Measurements from ENCODE around the gene USP21. TPM values are rescaled to one million over a fixed set of nuclear protein-coding genes. Genes with fewer than 3 reads are reported as not detected.

Gene USP21
- polyA plus RNA-seq, 1 of the 3 experiments (the other 2 are of a cell fraction) = 26.8 TPM

DNA sequence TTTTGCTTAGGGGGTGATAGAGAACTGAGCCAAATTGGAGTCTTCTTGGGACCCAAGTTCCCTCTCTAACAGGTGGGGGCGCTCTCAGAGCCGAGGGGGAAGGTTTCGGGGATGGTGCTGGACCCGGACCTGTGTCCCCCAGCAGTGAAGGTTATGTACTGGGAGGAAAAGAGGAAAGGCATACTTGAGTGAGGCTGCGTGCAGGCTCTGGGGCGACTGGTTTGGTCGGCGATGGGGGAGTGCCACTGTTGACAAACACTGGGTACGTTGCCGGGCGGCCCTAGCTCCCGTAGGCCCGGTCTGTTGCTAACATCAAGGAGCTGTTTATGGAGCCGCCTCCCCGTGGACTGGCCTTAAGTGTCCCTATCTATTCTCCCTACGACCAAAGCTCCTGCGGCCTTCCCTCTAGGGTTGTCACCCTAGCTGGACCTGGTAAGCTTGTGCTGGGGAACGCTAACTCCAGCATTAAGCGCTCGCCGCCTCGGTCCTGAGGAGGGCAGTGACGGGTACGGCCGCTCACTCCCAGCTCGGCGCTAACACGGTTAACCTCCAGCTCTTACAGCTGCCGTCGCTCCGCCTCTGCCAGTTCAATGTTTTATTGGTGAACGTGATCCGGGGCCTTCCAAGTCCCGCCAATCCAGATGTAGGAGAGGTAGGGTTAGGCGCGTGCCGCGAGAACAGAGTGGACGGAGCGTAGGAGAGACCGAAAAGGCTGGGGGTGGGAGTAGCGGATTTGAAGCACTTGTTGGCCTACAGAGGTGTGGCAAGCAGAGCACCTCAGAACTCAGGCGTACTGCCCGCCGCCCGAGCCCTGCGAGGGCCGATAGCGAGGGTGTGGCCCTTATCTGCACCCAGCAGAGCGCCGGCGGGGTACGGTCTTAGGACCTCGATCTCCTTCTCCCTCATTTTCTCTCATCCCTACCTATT is 6.7 kb downstream of the USP21 start, which contains the start of gene PPOX:
Gene PPOX, plus strand, starts transcription at position 685 of the 927 bp plus-strand sequence. CDS start 422 bp downstream, outside the sequence.
- Histone ChIP-seq H2AFZ (ENCODE audit: low read depth) (peak within 1 kb of the TSS; percentile 71), H3K36me3 (replicated peaks in 1 of 2; ENCODE audit: control insufficient read depth in 1 of 2, insufficient read depth in 2 of 2, low read length in 1 of 2) (peaks cover 20 to 59% of the 10 kb centered on the region in 2 experiments), H3K79me2 (ENCODE audit: insufficient read depth) (peaks cover 8% of the 10 kb centered on the region; the same call in 1 of the 2 replicates), H3F3A (replicated peaks; ENCODE audit: insufficient read depth) (peaks cover 14% of the 10 kb centered on the region), H3K4me3 (ENCODE audit: low read depth in 2 of 2, low read length in 1 of 2) (peak within 1 kb of the TSS; percentile 80 to 90), H3K9me3 (no peaks in the 10 kb centered on the region), H3K4me2 (peak within 1 kb of the TSS; percentile 98), H3K27me3 (ENCODE audit: insufficient read depth) (no peaks in the 10 kb centered on the region), H3K9ac (peak within 1 kb of the TSS; percentile 76), H3K4me1 (ENCODE audit: control insufficient read depth in 1 of 2, insufficient read depth in 2 of 2, low read depth in 1 of 2, low read length in 1 of 2) (peaks cover 0 to 26% of the 10 kb centered on the region in 2 experiments; a peak in 1 of 4 replicates), H4K20me1 (ENCODE audit: insufficient read depth) (no peaks in the 10 kb centered on the region), H3K27ac (ENCODE audit: low read depth in 2 of 2, low read length in 1 of 2) (peak within 1 kb of the TSS; percentile 86 to 88), H3K9me2 (no peaks in the 10 kb centered on the region)
- CTCF ChIA-PET = interaction anchor here (0.7 to 2.9 kb wide), 22 partner anchors 9 to 914 kb away, joined by 3 to 29 read pairs (median 6); partner anchors contain the start of genes ADAMTS4, B4GALT3, KLHDC9 and NDUFS2
- DNase-seq = peak; percentile 90
- POLR2A ChIA-PET = interaction anchor here (0.7 to 1.6 kb wide), 8 partner anchors 11 to 121 kb away, joined by 3 to 11 read pairs (median 5); partner anchors contain the start of genes B4GALT3, DEDD, NIT1 and PFDN2
- under 1% methylated on average over 40 of the region's 54 CpGs for WGBS (ENCODE audit: low lambda C conversion rate)
- peak; percentile 98 for TF ChIP-seq CHD2 (IDR thresholded peaks at IDR 0.05; ENCODE audit: low read length, partially characterized antibody)
- TF ChIP-seq GATA2 (CRISPR knock-in tag; IDR thresholded peaks at IDR 0.05) = no peak
- no peak for TF ChIP-seq FOXJ3 (CRISPR knock-in tag; IDR thresholded peaks at IDR 0.05)
- TF ChIP-seq SMC3 (IDR thresholded peaks at IDR 0.05; ENCODE audit: low read depth, low read length) = no peak
- no peak for TF ChIP-seq FOSL2 (IDR thresholded peaks at IDR 0.05; ENCODE audit: borderline replicate concordance, low read depth)
- peak; percentile 53; the same call in 1 of the 2 replicates for TF ChIP-seq RFX5 (IDR thresholded peaks at IDR 0.05; ENCODE audit: low read length)
- no peak for TF ChIP-seq FOXM1 (IDR thresholded peaks at IDR 0.05; ENCODE audit: low read depth)
- TF ChIP-seq, protein P1, sequence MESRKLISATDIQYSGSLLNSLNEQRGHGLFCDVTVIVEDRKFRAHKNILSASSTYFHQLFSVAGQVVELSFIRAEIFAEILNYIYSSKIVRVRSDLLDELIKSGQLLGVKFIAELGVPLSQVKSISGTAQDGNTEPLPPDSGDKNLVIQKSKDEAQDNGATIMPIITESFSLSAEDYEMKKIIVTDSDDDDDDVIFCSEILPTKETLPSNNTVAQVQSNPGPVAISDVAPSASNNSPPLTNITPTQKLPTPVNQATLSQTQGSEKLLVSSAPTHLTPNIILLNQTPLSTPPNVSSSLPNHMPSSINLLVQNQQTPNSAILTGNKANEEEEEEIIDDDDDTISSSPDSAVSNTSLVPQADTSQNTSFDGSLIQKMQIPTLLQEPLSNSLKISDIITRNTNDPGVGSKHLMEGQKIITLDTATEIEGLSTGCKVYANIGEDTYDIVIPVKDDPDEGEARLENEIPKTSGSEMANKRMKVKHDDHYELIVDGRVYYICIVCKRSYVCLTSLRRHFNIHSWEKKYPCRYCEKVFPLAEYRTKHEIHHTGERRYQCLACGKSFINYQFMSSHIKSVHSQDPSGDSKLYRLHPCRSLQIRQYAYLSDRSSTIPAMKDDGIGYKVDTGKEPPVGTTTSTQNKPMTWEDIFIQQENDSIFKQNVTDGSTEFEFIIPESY (IDR thresholded peaks at IDR 0.05; ENCODE audit: borderline replicate concordance, low read depth) = peak; percentile 96
- no peak for TF ChIP-seq RCOR1 (IDR thresholded peaks at IDR 0.05; ENCODE audit: low read length)
- peak; percentile 76; the same call in 1 of the 2 replicates for TF ChIP-seq SIN3A (IDR thresholded peaks at IDR 0.05; ENCODE audit: borderline replicate concordance, low read depth, low read length)
- no peak for TF ChIP-seq GABPA (IDR thresholded peaks at IDR 0.05; ENCODE audit: low read depth)
- TF ChIP-seq, protein P2, sequence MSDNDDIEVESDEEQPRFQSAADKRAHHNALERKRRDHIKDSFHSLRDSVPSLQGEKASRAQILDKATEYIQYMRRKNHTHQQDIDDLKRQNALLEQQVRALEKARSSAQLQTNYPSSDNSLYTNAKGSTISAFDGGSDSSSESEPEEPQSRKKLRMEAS (IDR thresholded peaks at IDR 0.05; ENCODE audit: low read depth) = peak; percentile 59
- TF ChIP-seq, protein P3, sequence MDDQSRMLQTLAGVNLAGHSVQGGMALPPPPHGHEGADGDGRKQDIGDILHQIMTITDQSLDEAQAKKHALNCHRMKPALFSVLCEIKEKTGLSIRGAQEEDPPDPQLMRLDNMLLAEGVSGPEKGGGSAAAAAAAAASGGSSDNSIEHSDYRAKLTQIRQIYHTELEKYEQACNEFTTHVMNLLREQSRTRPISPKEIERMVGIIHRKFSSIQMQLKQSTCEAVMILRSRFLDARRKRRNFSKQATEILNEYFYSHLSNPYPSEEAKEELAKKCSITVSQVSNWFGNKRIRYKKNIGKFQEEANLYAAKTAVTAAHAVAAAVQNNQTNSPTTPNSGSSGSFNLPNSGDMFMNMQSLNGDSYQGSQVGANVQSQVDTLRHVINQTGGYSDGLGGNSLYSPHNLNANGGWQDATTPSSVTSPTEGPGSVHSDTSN (IDR thresholded peaks at IDR 0.05) = peak; percentile 21; the same call in 1 of the 2 replicates
- no peak for TF ChIP-seq EZH2phosphoT487 (IDR thresholded peaks at IDR 0.05; ENCODE audit: borderline replicate concordance, low read depth)
- TF ChIP-seq MEF2A (IDR thresholded peaks at IDR 0.05; ENCODE audit: borderline replicate concordance, low read depth) = no peak
- TF ChIP-seq, protein P4, sequence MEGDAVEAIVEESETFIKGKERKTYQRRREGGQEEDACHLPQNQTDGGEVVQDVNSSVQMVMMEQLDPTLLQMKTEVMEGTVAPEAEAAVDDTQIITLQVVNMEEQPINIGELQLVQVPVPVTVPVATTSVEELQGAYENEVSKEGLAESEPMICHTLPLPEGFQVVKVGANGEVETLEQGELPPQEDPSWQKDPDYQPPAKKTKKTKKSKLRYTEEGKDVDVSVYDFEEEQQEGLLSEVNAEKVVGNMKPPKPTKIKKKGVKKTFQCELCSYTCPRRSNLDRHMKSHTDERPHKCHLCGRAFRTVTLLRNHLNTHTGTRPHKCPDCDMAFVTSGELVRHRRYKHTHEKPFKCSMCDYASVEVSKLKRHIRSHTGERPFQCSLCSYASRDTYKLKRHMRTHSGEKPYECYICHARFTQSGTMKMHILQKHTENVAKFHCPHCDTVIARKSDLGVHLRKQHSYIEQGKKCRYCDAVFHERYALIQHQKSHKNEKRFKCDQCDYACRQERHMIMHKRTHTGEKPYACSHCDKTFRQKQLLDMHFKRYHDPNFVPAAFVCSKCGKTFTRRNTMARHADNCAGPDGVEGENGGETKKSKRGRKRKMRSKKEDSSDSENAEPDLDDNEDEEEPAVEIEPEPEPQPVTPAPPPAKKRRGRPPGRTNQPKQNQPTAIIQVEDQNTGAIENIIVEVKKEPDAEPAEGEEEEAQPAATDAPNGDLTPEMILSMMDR (IDR thresholded peaks at IDR 0.05) = peak; percentile 75
- peak; percentile 60 for TF ChIP-seq YY1 (IDR thresholded peaks at IDR 0.05; ENCODE audit: low read depth)
- peak; percentile 88 for TF ChIP-seq MXI1 (IDR thresholded peaks at IDR 0.05; ENCODE audit: low read depth, low read length)
- TF ChIP-seq RAD21 (IDR thresholded peaks at IDR 0.05; ENCODE audit: low read length) = no peak
- TF ChIP-seq, protein P5, sequence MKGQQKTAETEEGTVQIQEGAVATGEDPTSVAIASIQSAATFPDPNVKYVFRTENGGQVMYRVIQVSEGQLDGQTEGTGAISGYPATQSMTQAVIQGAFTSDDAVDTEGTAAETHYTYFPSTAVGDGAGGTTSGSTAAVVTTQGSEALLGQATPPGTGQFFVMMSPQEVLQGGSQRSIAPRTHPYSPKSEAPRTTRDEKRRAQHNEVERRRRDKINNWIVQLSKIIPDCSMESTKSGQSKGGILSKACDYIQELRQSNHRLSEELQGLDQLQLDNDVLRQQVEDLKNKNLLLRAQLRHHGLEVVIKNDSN (IDR thresholded peaks at IDR 0.05; ENCODE audit: borderline replicate concordance, low read depth) = peak; percentile 81
- TF ChIP-seq, protein P6, sequence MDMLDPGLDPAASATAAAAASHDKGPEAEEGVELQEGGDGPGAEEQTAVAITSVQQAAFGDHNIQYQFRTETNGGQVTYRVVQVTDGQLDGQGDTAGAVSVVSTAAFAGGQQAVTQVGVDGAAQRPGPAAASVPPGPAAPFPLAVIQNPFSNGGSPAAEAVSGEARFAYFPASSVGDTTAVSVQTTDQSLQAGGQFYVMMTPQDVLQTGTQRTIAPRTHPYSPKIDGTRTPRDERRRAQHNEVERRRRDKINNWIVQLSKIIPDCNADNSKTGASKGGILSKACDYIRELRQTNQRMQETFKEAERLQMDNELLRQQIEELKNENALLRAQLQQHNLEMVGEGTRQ (IDR thresholded peaks at IDR 0.05; ENCODE audit: borderline replicate concordance, low read depth, low read length) = no peak
- TF ChIP-seq ELF1 (IDR thresholded peaks at IDR 0.05) = peak; percentile 44
- TF ChIP-seq EP300 (IDR thresholded peaks at IDR 0.05; ENCODE audit: borderline replicate concordance in 1 of 2, low read depth in 1 of 2, low read length in 1 of 2) = no peak

All from SK-N-SH (cell line).